GM23338 (cell line): ENCODE measurements around the gene INPP4A. TPM values are rescaled to one million over a fixed set of nuclear protein-coding genes. Genes with fewer than 3 reads are reported as not detected.

Experiments used
- ATAC-seq: fragments of 200-7000 bp; cut with Tn5 transposase; 3 replicates; pipeline ENCODE4 v1.9.1; 2020
- DNase-seq: peaks from one replicate; pipeline ENCODE4 v3.0.0-alpha.2; 2015; ENCODE audit warnings: low spot score
- H2AFZ ChIP-seq: fragments of 200-600 bp; sonication (generic); 2 replicates; pipeline ENCODE4 v1.8.0; 2016; ENCODE audit warnings: antibody characterized with exemption, mild to moderate bottlenecking, moderate library complexity
- H3F3A ChIP-seq: fragments of 200-600 bp; sonication (generic); replicated peaks from 2 replicates; pipeline ENCODE4 v1.8.0; 2017; ENCODE audit warnings: antibody characterized with exemption, mixed run types, low read depth
- H3K27ac ChIP-seq: fragments of 200-600 bp; sonication (generic); 2 replicates; pipeline ENCODE4 v1.6.1; 2016; ENCODE audit warnings: low read depth
- H3K27me3 ChIP-seq: fragments of 200-600 bp; sonication (generic); 2 replicates; pipeline ENCODE4 v1.8.0; 2016; ENCODE audit warnings: mild to moderate bottlenecking, mixed run types, moderate library complexity; ENCODE audit not compliant: insufficient read depth
- H3K36me3 ChIP-seq: fragments of 200-600 bp; sonication (generic); 2 replicates; pipeline ENCODE4 v1.8.0; 2016; ENCODE audit warnings: mild to moderate bottlenecking; ENCODE audit not compliant: insufficient read depth
- H3K4me1 ChIP-seq: fragments of 200-600 bp; sonication (generic); 2 replicates; pipeline ENCODE4 v1.8.0; 2016; ENCODE audit warnings: mild to moderate bottlenecking, moderate library complexity; ENCODE audit not compliant: insufficient read depth
- H3K4me2 ChIP-seq: fragments of 200-600 bp; sonication (generic); 2 replicates; pipeline ENCODE4 v1.7.1; 2017; ENCODE audit warnings: mixed run types
- H3K4me3 ChIP-seq: fragments of 200-600 bp; sonication (generic); 2 replicates; pipeline ENCODE4 v1.6.1; 2016; ENCODE audit warnings: mixed run types
- H3K79me2 ChIP-seq: fragments of 200-600 bp; sonication (generic); replicated peaks from 2 replicates; pipeline ENCODE4 v1.8.0; 2017; ENCODE audit warnings: mild to moderate bottlenecking; ENCODE audit not compliant: insufficient read depth
- H3K9me2 ChIP-seq: fragments of 200-600 bp; sonication (generic); 2 replicates; pipeline ENCODE4 v1.8.0; 2017; ENCODE audit not compliant: insufficient read depth
- H4K20me1 ChIP-seq: fragments of 200-600 bp; sonication (generic); replicated peaks from 2 replicates; pipeline ENCODE4 v1.8.0; 2017; ENCODE audit warnings: mild to moderate bottlenecking; ENCODE audit not compliant: insufficient read depth
- H3K27ac Mint-ChIP-seq: 2 replicates; pipeline ENCODE4 v1.8.0; 2020; ENCODE audit warnings: inconsistent platforms, mild to moderate bottlenecking, moderate library complexity, mixed read lengths
- H3K27me3 Mint-ChIP-seq: 3 replicates; pipeline ENCODE4 v1.8.0; 2022; ENCODE audit warnings: low read depth, mild to moderate bottlenecking, moderate library complexity, mixed read lengths, inconsistent platforms; ENCODE audit not compliant: insufficient read depth, poor library complexity
- H3K36me3 Mint-ChIP-seq: 3 replicates; pipeline ENCODE4 v1.8.0; 2021; ENCODE audit warnings: low read depth, mild to moderate bottlenecking, inconsistent platforms, moderate library complexity, mixed read lengths
- H3K4me1 Mint-ChIP-seq: 3 replicates; pipeline ENCODE4 v1.8.0; 2020; ENCODE audit warnings: mild to moderate bottlenecking, inconsistent platforms, mixed read lengths
- H3K4me3 Mint-ChIP-seq: 3 replicates; pipeline ENCODE4 v1.8.0; 2021; ENCODE audit warnings: moderate library complexity, mild to moderate bottlenecking, inconsistent platforms, mixed read lengths
- H3K9me3 Mint-ChIP-seq: 3 replicates; pipeline ENCODE4 v1.8.0; 2020; ENCODE audit warnings: moderate library complexity, mild to moderate bottlenecking, inconsistent platforms, mixed read lengths
- CREB1 ChIP-seq: fragments of 250-450 bp; sonication (Bioruptor Pico); IDR thresholded peaks from 2 replicates; pipeline ENCODE4 v1.5.0; 2020; ENCODE audit warnings: low read depth, mild to moderate bottlenecking, moderate library complexity
- CTCF ChIP-seq, 2 experiments: fragments of 200-600 bp in 1 of 2; sonication (generic) in 1 of 2; conservative IDR thresholded peaks; 2 replicates each; pipeline versions ENCODE4 v1.5.1 to v1.6.1; 2016 to 2017; ENCODE audit warnings: antibody characterized with exemption in 2 of 2, low read depth in 2 of 2, mild to moderate bottlenecking in 2 of 2, moderate library complexity in 1 of 2
- EZH2phosphoT487 ChIP-seq: fragments of 200-600 bp; sonication (generic); IDR thresholded peaks from one replicate; pipeline ENCODE4 v1.8.1; 2018; ENCODE audit warnings: antibody characterized with exemption; ENCODE audit not compliant: unreplicated experiment
- JUNB ChIP-seq: IDR thresholded peaks from one replicate; pipeline ENCODE4 v1.6.1; 2016; ENCODE audit warnings: antibody characterized with exemption; ENCODE audit not compliant: unreplicated experiment
- NANOG ChIP-seq: IDR thresholded peaks from 2 replicates; pipeline ENCODE4 v1.6.1; 2016; ENCODE audit warnings: antibody characterized with exemption, borderline replicate concordance
- POLR2AphosphoS5 ChIP-seq: IDR thresholded peaks from 2 replicates; pipeline ENCODE4 v1.6.1; 2016; ENCODE audit warnings: antibody characterized with exemption, low read depth
- REST ChIP-seq: IDR thresholded peaks from one replicate; pipeline ENCODE4 v1.6.1; 2018; ENCODE audit warnings: antibody characterized with exemption; ENCODE audit not compliant: unreplicated experiment
- STAT1 ChIP-seq: IDR thresholded peaks from one replicate; pipeline ENCODE4 v1.6.1; 2016; ENCODE audit warnings: antibody characterized with exemption; ENCODE audit not compliant: unreplicated experiment
- ZNF114 ChIP-seq: fragments of 250-450 bp; sonication (Bioruptor Pico); IDR thresholded peaks from 2 replicates; pipeline ENCODE4 v1.5.0; 2020; ENCODE audit warnings: mild to moderate bottlenecking, moderate library complexity
- ZNF331 ChIP-seq: fragments of 250-450 bp; sonication (Bioruptor Pico); IDR thresholded peaks from 2 replicates; pipeline ENCODE4 v1.5.0; 2020; ENCODE audit warnings: low read depth, mild to moderate bottlenecking, moderate library complexity
- polyA plus RNA-seq: library from polyadenylated mRNA; unstranded; fragments of >200 nt; fragmentation: Nextera tagmentation; extraction: Ambion mirVana; gene quantifications from 2 replicates; pipeline ENCODE4 v1.2.1, GENCODE V29; 2016
- total RNA-seq: library from RNA; depleted of rRNA; stranded (reverse); fragments of >200 nt; shearing (Covaris generic); gene quantifications from 2 replicates; pipeline ENCODE4 v1.2.3, GENCODE V29; 2014

The INPP4A gene
- total and polyA plus RNA-seq, 2 experiments from 2014 or later: 8.5 to 36.9 TPM

- TF ChIP-seq EZH2phosphoT487: no peak
- no peak for TF ChIP-seq CREB1
- TF ChIP-seq JUNB: no peak
- no peak for TF ChIP-seq REST
- no peak for TF ChIP-seq STAT1
- no peak for TF ChIP-seq ZNF114 (CRISPR knock-in tag)
- no peak for TF ChIP-seq NANOG
- no peak for TF ChIP-seq ZNF331
- TF ChIP-seq CTCF (conservative IDR thresholded peaks at IDR 0.05; ENCODE audit: low read depth in 2 of 2): no peak
Measured at GRCh38 chr2:98445683-98446581, 1.3 kb downstream of the INPP4A start (continued).

- H2AFZ ChIP-seq: no peak overlapping the region
- peaks cover 57% of the 10 kb centered on the region for H3K4me1 ChIP-seq
- H3K27ac ChIP-seq: no peak overlapping the region
- Mint-ChIP-seq H3K4me3 (peak overlapping the region; percentile 45), H3K27me3 (peaks cover 6% of the 10 kb centered on the region), H3K36me3 (no peaks in the 10 kb centered on the region), H3K4me1 (peaks cover 72% of the 10 kb centered on the region), H3K27ac (no peak overlapping the region), H3K9me3 (no peaks in the 10 kb centered on the region)
- peaks cover 26% of the 10 kb centered on the region for H4K20me1 ChIP-seq
- H3K4me3 ChIP-seq: 0 out of 2 replicates have a peak overlapping the region, but pooled peaks have one; percentile 90
- ATAC-seq: peak; percentile 3; the same call in 1 of the 3 replicates
- TF ChIP-seq JUNB (no peak), POLR2AphosphoS5 (no peak)
- no peaks in the 10 kb centered on the region for H3K9me2 ChIP-seq
- no peaks in the 10 kb centered on the region for H3K36me3 ChIP-seq
- H3K4me2 ChIP-seq: peak overlapping the region; percentile 88
- no peaks in the 10 kb centered on the region for H3F3A ChIP-seq
- H3K27me3 ChIP-seq: no peaks in the 10 kb centered on the region
- peaks cover 67% of the 10 kb centered on the region for H3K79me2 ChIP-seq
- DNase-seq: no peak
Measured at GRCh38 chr2:98446850-98447249, 2.2 kb downstream of the INPP4A start.
